NCI-H524 (cell line): ENCODE results near the gene RDH16.
"Not testable (repeated sequence)": the region's sequence is repeated elsewhere in the genome, so short reads cannot be mapped to it uniquely, and the experiment has no call there.

ENCODE experiments used
- DNase-seq, 2 experiments: peaks; one replicate each; lab custom pipeline; 2025; lab: John Stamatoyannopoulos, UW

The RDH16 gene

DNA sequence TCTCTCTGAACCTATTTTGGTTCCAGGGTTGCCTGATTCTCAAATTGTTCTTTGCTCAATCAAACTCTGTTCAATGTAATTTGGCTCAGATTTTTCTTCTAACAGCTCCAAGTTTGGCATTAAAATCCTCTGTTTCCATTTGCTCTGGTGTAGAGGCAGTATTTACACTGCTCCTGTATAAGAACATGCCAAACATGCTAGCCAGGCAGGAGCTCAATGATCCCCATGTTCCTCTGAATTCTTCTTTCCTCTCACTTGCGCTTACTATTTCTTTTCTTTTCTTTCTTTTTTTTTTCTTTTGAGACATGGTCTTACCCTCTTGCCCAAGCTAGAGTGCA, 40.4 kb downstream of the RDH16 start:
- DNase-seq: no peak

DNA sequence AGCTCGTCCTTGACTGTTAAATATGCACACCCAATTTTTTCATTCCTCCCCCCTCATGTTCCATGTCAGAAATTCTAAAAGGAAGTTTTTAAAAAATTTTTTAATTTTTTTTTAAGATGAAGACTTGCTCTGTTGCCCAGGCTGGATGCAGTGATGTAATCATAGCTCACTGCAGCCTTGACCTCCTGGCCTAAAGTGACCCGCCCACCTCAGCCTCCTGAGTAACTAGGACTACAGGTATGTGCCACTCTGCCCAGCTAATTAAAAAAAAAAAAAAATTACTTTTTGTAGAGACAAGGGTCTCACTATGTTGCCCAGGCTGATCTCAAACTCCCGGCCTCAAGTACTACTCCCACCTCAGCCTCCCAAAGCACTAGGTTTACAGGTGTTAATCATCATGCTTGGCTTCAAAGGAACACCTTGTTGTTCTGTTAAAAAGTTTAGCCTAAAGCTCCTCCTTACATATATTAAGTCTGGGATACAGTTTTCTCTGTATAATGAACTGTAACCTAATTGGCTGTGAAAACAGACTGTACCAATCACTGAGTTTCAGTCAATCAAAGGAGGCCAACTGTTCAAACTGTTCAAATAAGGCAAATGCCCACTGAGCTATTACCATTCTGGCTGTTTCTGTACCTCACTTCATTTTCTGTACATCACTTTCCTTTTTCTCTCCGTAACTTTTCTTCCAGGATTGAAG, 41.0 kb downstream of the RDH16 start:
- DNase-seq: no peak

DNA sequence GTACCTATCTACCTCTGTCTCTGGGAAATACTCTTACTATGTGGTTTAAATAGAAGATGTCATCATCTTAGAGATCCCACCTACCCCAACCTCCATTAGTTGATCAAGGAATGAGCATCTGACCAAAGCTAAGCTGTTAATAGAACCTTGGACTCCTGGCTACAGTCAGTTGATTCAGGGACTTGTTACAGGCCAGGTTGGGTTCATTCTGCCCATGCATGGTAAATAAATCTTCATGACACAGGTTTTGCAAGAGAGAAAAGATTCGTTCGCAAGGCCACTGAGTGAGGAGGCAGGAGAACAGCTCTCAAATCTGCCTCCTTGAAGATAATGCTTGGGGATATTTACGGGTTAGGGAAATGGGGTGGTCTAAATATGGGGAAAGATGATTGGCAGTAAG, 42.7 kb downstream of the RDH16 start:
- DNase-seq: no peak

DNA sequence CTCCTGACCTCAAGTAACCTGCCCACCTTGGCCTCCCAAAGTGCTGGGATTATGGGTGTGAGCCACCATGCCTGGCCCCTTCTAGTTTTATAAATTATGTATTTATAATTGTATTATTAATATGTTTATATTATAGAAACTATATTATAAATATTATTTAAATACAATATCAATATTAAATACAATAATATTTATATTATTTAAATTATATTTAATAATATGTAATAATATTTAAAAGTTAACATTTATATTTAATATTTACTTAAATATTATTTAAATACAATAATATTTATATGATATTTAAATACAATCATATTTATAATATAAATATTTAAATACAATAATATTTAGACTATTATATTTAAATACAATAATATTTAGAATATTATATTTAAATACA, 43.2 kb downstream of the RDH16 start:
- no peak for DNase-seq

DNA sequence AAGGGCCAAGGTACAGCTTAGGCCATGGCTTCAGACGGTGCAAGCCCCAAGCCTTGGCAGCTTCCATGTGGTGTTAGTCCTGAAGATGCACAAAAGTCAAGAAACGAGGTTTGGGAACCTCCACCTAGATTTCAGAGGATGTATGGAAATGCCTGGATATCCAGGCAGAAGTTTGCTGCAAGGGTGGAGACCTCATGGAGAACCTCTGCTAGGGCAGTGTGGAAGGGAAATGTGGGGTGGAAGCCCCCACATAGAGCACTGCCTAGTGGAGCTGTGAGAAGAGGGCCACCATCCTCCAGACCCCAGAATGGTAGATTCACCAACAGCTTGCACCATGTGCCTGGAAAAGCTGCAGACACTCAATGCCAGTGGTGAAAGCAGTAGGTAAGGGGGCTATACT, 48.0 kb downstream of the RDH16 start:
- not testable (repeated sequence) for DNase-seq

DNA sequence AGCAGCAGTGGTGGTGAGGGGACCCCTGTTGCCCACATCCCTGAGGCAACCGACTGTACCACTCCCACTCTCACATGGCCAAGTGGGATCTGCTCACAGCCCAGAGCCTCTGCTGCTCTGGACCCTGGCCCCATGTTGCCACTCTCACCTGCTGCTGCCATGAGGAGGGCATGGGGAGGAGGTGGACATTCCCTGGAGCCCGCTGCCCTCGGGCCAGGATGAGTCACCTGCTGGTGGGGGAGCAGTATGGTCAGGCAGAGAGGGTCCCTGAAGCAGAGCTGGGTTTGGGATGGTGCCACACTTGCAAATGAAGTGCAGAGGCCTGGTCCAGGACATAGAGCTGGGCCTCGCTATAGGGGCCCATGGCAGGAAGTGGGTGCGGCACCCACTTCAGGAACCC, 49.3 kb downstream of the RDH16 start:
- no peak for DNase-seq

DNA sequence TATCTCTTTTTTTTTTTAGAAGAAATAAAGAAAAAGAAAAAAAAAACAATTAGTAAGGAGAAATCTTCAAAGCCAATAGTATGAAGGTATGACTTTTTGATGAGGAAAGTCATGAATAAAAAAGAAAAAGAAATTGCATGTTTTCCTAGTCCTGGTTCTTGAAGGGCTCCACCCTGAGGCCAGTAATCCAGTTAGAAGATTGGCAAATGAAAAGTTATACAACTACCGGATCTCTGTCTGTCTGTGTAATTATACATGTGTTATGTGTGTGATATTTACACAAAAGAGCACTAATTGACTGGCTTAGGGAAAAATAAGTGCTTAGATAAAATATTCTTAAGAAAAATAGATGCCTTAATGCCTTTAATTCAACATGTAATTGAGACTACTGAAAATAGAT, 51.6 kb downstream of the RDH16 start:
- no peak for DNase-seq

DNA sequence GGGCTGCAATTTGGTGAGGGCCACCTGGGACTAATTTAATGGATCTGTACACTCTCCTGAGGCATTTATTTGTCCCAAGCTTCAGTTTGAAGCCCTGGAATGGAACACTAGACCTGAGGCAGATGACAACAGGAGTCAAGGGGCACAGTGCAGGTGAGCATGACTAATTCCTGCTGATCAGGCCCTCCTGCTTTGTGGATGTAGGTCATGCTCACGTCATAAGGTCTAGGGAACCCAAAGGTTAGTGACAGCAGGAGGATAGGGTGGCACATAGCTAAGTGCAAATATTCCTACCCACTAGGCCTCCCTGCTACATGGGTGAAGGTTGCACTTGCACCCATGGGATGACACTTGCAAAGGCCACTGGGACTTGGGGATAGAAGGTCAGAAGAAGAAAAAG, 54.0 kb downstream of the RDH16 start:
- DNase-seq: no peak
